GM18517 (cell line): ENCODE data around the gene MRPL14.

ENCODE experiments used
- ATAC-seq: cut with Tn5 transposase; IDR thresholded peaks from one replicate; pipeline ENCODE4 v1.9.1; 2021; ENCODE audit warnings: mild to moderate bottlenecking, moderate library complexity; ENCODE audit not compliant: unreplicated experiment

Gene MRPL14

GRCh38 chr6:44067173-44068139 is 59.8 kb downstream of the MRPL14 start:
- no peak for ATAC-seq

- no peak for ATAC-seq
Observed at GRCh38 chr6:44066394-44067172, 60.7 kb downstream of the MRPL14 start.

GRCh38 chr6:44065443-44066140 is 61.7 kb downstream of the MRPL14 start:
- ATAC-seq = no peak

GRCh38 chr6:44064948-44065272 is 62.3 kb downstream of the MRPL14 start:
- ATAC-seq = no peak

- no peak for ATAC-seq
Observed at GRCh38 chr6:44064089-44064947, 62.9 kb downstream of the MRPL14 start.

GRCh38 chr6:44063561-44064059 is 63.6 kb downstream of the MRPL14 start:
- ATAC-seq = no peak
